Natural killer cell treated with Interleukin-12 subunit alpha and Interleukin-12 subunit beta and Interleukin-15 and Interleukin-18, amount 100 ng/mL, for 72 hours (primary cell): Measurements from ENCODE around the gene TIMM21. TPM values are rescaled to one million over a fixed set of nuclear protein-coding genes. Genes with fewer than 3 reads are reported as not detected.
A peak's percentile ranks its signal among the peaks of the same experiment; 100 is the strongest.

Experiments
- ATAC-seq, 2 donors: fragments of 150-1000 bp; cut with Tn5 transposase in 1 of 2; sonication (Bioruptor Pico), chemical (Tn5 transposase) in 1 of 2; 2 replicates each; pipeline ENCODE4 v1.10.0; 2021
- DNase-seq: peaks from one replicate; pipeline ENCODE4 v3.0.0; 2022; ENCODE audit warnings: low spot score
- H3K27ac Mint-ChIP-seq, 2 donors: 1 replicate in 1 of 2; 2 replicates in 1 of 2; pipeline ENCODE4 v1.8.0; 2022; ENCODE audit warnings: mixed read lengths in 2 of 2, mild to moderate bottlenecking in 1 of 2, moderate library complexity in 1 of 2
- H3K27me3 Mint-ChIP-seq, 2 donors: 1 replicate in 1 of 2; 2 replicates in 1 of 2; pipeline ENCODE4 v1.8.0; 2022; ENCODE audit warnings: mixed read lengths in 2 of 2
- H3K36me3 Mint-ChIP-seq: one replicate; pipeline ENCODE4 v1.8.0; 2022; ENCODE audit warnings: mixed read lengths
- H3K4me1 Mint-ChIP-seq, 2 donors: 1 replicate in 1 of 2; 2 replicates in 1 of 2; pipeline ENCODE4 v1.8.0; 2022; ENCODE audit warnings: low read depth in 2 of 2, mixed read lengths in 2 of 2, mild to moderate bottlenecking in 1 of 2
- H3K4me3 Mint-ChIP-seq: one replicate; pipeline ENCODE4 v1.8.0; 2022; ENCODE audit warnings: mixed read lengths
- H3K9me3 Mint-ChIP-seq: 2 replicates; pipeline ENCODE4 v1.8.0; 2022; ENCODE audit warnings: mixed read lengths
- total RNA-seq, 2 donors: library from RNA; stranded (reverse); gene quantifications; one replicate each; pipeline ENCODE4 v1.2.3, GENCODE V29; 2022

Gene TIMM21
- total RNA-seq, 2 donors from 2014 or later: 36.3 to 39.3 TPM

DNA sequence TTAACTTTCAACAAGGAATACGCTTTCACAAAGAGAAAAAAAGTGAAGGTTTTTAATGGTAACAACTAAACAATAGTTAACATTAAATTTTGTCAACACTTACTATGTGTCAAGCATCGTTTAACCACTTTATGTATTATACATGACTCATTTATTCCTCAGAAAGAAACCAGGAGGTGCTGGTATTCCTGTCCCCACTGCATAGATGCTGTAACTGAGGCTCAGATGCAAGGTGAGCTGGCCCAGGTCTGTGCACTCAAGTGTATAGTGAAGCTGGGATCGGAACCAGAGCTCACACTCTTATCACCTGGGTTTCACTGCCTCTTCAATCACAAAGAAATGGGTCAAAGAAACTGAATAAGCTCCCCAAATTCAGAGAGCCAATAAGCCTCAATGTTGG lies 17.2 kb upstream of the TIMM21 start:
- no peak overlapping the region for H3K27ac Mint-ChIP-seq
- no peak for DNase-seq
- no peaks in the 10 kb centered on the region for H3K4me1 Mint-ChIP-seq
- no peaks in the 10 kb centered on the region for H3K36me3 Mint-ChIP-seq
- H3K27me3 Mint-ChIP-seq: peaks cover 13% of the 10 kb centered on the region in 2 donors
- H3K4me3 Mint-ChIP-seq: no peak overlapping the region
- no peak for ATAC-seq
- H3K9me3 Mint-ChIP-seq: no peaks in the 10 kb centered on the region

DNA sequence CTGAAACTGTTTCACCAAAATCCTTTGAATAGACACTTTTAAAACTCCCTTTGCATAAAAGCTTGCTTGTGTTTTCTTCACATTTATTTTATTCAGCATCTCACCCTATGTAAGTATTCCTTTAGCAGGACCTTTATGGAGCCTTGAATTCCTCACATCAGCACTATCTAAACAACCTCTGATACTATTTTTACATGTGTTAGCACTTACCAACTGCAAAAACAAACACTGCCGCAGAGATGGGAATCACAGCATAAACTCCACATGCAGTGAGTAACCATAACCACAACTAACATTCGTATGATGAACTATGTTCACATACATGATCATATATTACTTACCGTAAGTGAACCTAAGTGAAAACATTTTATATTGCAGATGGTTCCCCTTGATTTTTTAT lies 16.1 kb upstream of the TIMM21 start:
- peaks cover 9 to 15% of the 10 kb centered on the region in 2 donors for H3K27me3 Mint-ChIP-seq
- no peaks in the 10 kb centered on the region for H3K4me1 Mint-ChIP-seq
- H3K27ac Mint-ChIP-seq: no peak overlapping the region
- no peaks in the 10 kb centered on the region for H3K9me3 Mint-ChIP-seq
- ATAC-seq (no peak), DNase-seq (no peak)
- H3K4me3 Mint-ChIP-seq: no peak overlapping the region
- no peaks in the 10 kb centered on the region for H3K36me3 Mint-ChIP-seq

DNA sequence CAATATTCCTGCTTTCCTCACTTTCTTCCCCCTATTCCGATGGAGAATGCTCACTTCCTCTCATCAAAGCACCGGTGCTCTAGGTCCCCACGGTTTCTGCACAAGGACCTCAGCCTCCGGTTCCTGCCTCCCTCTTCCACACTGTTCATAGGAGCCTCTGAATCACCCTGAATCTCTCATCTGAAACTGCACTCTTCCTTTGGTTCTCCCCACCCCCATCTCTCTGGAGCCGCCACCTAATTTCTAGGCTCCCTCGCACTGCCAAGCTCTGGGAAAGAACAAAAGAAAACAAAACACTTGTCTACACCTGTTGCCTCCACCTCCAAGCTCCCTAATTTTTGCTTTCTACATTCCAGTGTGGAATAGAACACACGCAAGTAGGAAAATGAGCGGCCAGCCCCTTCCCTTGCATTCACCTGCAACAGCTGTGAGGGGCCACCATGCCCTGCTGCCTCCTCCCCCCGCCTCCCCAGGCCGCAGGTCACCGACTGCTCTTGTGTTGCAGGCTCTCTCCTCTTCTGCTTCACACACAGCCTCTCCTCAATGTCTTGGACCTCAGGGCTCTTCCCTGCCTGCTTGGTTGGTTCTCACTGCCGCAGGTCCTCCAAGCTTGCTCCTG lies 10.3 kb upstream of the TIMM21 start:
- no peaks in the 10 kb centered on the region for H3K9me3 Mint-ChIP-seq
- DNase-seq (no peak), ATAC-seq (no peak)
- H3K36me3 Mint-ChIP-seq: no peaks in the 10 kb centered on the region
- H3K4me3 Mint-ChIP-seq: no peak overlapping the region
- no peaks in the 10 kb centered on the region for H3K4me1 Mint-ChIP-seq
- peaks cover 28 to 31% of the 10 kb centered on the region in 2 donors for H3K27me3 Mint-ChIP-seq
- no peak overlapping the region for H3K27ac Mint-ChIP-seq

DNA sequence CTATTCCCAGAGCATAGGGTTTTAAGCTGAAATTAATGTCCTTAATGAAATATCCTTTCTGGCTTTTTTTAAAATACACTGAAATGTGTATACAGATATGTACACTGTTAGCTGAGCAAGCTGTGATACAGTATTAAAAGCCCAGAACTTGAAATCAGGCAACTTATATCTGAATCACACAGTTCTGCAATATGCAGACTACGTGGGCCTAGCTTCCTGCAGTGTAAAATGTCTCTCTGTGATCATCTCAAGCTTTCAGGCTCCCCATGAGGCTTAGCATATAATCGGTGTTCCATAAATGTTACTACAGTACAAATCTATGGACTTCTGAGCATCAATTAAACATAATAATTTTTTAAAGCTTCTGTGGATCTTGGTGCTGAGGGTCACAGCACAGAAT lies 8.9 kb upstream of the TIMM21 start:
- ATAC-seq (no peak), DNase-seq (no peak)
- no peak overlapping the region for H3K27ac Mint-ChIP-seq
- no peaks in the 10 kb centered on the region for H3K4me1 Mint-ChIP-seq
- no peaks in the 10 kb centered on the region for H3K9me3 Mint-ChIP-seq
- peaks cover 35% of the 10 kb centered on the region in 2 donors for H3K27me3 Mint-ChIP-seq
- H3K4me3 Mint-ChIP-seq: no peak overlapping the region
- H3K36me3 Mint-ChIP-seq: no peaks in the 10 kb centered on the region

DNA sequence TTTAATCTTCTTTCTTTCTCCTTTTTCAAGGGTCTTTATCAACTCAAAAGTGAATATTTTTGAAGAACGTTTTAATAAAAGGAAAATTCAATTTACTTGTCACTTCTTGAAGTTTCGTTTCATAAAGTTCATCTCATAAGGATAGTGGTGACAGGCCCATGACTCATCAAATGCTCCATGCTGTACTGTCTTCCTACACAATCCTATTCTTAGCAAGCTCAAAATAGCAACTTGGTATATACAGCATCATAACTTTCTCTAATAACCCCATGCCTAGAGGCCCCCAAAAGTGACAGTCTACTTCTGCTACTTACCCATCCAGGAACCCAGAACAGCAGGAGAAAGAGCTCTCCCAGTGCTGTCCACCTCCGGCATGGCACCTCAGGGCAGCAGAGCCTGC lies 8.4 kb upstream of the TIMM21 start:
- ATAC-seq: peak in 1 of 2 donors; percentile 76
- Mint-ChIP-seq H3K27ac (no peak overlapping the region), H3K4me1 (no peaks in the 10 kb centered on the region), H3K9me3 (no peaks in the 10 kb centered on the region), H3K36me3 (no peaks in the 10 kb centered on the region), H3K27me3 (peaks cover 33 to 35% of the 10 kb centered on the region in 2 donors), H3K4me3 (no peak overlapping the region)
- DNase-seq: no peak

DNA sequence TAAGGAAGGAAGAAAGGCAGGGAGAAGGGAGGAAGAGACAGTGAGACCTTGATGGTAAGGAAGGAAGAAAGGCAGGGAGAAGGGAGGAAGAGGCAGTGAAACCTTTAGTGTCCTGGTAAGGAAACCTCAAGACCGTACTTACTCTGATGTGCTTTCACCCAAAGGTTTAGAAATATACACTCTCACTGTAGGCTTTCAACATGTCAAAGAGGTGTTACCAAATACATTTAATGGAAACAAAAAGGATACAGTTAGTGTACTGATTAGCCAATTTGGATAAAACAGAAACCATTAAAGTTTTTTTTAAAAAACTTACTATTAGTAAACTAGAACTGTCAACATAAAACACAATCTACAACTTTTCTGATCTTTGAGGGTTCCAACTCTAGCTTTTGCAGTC lies 7.7 kb upstream of the TIMM21 start:
- peaks cover 30 to 35% of the 10 kb centered on the region in 2 donors for H3K27me3 Mint-ChIP-seq
- H3K27ac Mint-ChIP-seq: no peak overlapping the region
- ATAC-seq: no peak
- no peaks in the 10 kb centered on the region for H3K9me3 Mint-ChIP-seq
- DNase-seq: no peak
- H3K4me3 Mint-ChIP-seq: no peak overlapping the region
- H3K36me3 Mint-ChIP-seq: no peaks in the 10 kb centered on the region
- no peaks in the 10 kb centered on the region for H3K4me1 Mint-ChIP-seq

DNA sequence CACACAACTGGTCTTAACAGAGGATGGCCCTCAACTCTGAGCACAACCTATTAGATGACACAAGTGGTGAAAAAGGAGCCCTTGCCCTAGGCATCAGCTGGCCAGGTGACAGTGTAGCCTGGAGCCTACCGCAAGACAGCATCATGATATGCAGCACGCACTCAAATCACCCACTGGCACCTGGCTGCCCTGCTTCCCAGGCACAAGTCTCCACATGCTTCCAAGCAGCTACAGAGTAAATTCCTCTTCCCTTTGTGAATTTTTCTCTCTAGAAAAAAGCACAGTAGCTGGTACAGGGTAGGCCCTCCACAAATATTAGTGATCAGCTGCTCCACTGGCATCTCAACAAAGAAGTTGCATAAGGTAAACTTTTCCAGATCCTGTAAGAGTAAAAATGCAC lies 6.7 kb upstream of the TIMM21 start:
- ATAC-seq (no peak), DNase-seq (no peak)
- no peak overlapping the region for H3K4me3 Mint-ChIP-seq
- no peaks in the 10 kb centered on the region for H3K9me3 Mint-ChIP-seq
- H3K36me3 Mint-ChIP-seq: no peaks in the 10 kb centered on the region
- peaks cover 28 to 35% of the 10 kb centered on the region in 2 donors for H3K27me3 Mint-ChIP-seq
- H3K4me1 Mint-ChIP-seq: no peaks in the 10 kb centered on the region
- H3K27ac Mint-ChIP-seq: no peak overlapping the region

DNA sequence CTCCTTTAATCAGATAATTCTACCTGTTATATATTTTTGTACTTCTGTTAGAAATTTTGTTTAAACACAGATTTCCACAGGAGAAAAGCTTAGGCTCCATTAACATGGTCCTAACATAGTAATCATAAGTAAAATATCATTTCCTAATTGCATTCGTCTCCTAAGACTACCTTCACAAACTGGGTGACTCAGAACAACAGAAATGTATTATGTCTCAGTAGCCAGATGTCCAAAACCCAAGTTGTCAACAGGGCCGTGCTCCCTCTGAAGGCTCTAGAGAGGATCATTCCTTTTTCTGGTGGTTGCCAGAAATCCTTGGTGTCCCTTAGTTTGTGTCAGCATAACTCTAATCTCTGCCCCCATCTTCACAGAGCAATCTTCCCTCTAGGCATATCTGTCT lies 6.1 kb upstream of the TIMM21 start:
- H3K4me3 Mint-ChIP-seq: no peak overlapping the region
- no peaks in the 10 kb centered on the region for H3K36me3 Mint-ChIP-seq
- H3K27me3 Mint-ChIP-seq: peaks cover 28 to 35% of the 10 kb centered on the region in 2 donors
- no peaks in the 10 kb centered on the region for H3K9me3 Mint-ChIP-seq
- H3K27ac Mint-ChIP-seq: no peak overlapping the region
- ATAC-seq: no peak
- no peak for DNase-seq
- H3K4me1 Mint-ChIP-seq: peaks cover 5 to 6% of the 10 kb centered on the region in 2 donors

DNA sequence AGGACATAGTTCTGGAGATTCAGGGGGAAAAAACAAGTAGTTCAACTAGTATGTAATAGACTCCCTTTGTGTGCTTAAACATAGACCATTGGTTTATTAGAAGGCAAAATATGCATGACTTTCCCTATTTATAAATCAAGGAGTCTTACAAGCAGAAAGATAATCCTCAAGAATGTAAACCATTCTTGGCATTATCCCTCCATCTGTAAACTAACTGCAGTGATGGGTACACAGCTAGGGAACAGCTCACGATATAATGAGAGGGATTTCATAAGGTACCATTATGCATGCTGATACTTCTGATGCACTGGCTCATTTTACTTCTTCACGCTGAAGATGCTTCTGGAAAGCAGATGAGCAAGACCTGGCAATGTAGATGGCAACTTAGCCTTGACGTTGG lies 1.6 kb upstream of the TIMM21 start:
- DNase-seq: no peak
- Mint-ChIP-seq H3K36me3 (peaks cover 8% of the 10 kb centered on the region), H3K27me3 (peaks cover 7 to 15% of the 10 kb centered on the region in 2 donors), H3K27ac (peak overlapping the region; percentile 98 to 100), H3K4me1 (peaks cover 22 to 35% of the 10 kb centered on the region in 2 donors), H3K9me3 (no peaks in the 10 kb centered on the region), H3K4me3 (peak overlapping the region; percentile 97)
- no peak for ATAC-seq

DNA sequence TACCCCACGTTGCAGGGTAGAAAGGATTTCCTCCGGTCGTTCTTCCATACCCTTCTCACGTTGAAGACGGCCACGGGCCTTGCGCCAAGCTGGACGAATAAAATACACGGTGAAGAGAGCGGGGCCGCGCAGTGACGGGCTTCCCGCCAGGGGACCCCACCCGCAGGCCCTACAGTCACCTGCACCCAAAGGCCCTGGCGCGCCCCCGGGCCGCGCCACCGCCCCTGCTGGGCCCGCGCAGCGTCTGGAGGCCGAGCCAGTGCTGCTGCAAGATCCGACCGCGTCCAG lies 888 bp upstream of the TIMM21 start:
- no peaks in the 10 kb centered on the region for H3K9me3 Mint-ChIP-seq
- peaks cover 8% of the 10 kb centered on the region for H3K36me3 Mint-ChIP-seq
- peak overlapping the region; percentile 97 for H3K4me3 Mint-ChIP-seq
- ATAC-seq (no peak), DNase-seq (no peak)
- peaks cover 26 to 38% of the 10 kb centered on the region in 2 donors for H3K4me1 Mint-ChIP-seq
- peak overlapping the region; percentile 98 to 100 for H3K27ac Mint-ChIP-seq
- peaks cover 5 to 11% of the 10 kb centered on the region in 2 donors for H3K27me3 Mint-ChIP-seq

DNA sequence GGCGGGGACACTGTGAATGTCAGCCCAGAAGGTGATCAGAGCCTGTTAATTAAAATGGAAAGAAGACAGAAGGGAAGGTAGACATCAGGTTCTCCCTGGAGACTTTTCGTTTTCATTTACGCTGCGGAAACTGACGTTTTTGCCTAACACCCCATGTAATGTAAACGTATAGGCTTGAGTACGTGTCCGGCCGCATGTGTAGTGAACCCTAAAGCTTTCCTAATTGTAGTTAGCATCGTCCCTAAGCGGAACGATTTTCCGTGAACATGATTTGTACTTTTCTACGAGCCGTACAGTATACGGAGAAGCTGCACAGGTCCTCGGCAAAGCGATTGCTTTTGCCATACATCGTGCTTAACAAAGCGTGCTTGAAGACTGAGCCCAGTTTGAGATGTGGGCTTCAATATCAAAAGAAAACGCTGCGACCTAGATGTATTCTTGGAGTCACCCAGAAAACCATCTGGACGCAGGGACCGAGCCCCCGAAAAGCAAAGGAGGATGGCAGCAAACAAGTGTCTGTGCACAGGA lies 284 bp downstream of the TIMM21 start:
- DNase-seq (no peak), ATAC-seq (no peak)
- Mint-ChIP-seq H3K4me1 (peaks cover 29 to 46% of the 10 kb centered on the region in 2 donors), H3K36me3 (peaks cover 8% of the 10 kb centered on the region), H3K27ac (peak overlapping the region; percentile 98 to 100), H3K4me3 (peak overlapping the region; percentile 97), H3K9me3 (no peaks in the 10 kb centered on the region), H3K27me3 (peaks cover 3 to 5% of the 10 kb centered on the region in 2 donors)

DNA sequence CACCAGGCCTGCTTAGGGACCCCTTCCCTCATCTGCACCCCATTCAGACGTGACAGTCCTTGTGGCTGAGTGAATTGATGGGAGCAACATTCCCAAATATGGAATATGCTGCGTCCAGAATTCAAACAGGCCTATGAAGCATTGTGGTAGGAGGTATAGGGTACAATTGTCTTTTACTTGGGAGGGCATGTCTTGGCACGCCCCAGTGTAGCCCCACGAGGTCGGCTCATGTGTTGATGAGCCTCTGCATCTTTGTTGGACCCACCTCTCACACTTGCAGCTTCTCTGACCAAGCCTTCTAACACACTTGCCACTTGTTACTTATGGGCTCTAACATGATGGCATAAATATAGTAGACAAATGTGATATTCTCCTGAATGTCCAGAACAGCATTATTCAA lies 1.6 kb downstream of the TIMM21 start:
- peaks cover 32 to 46% of the 10 kb centered on the region in 2 donors for H3K4me1 Mint-ChIP-seq
- H3K4me3 Mint-ChIP-seq: peak overlapping the region; percentile 97
- H3K36me3 Mint-ChIP-seq: peaks cover 8% of the 10 kb centered on the region
- H3K27me3 Mint-ChIP-seq: no peaks in the 10 kb centered on the region
- DNase-seq (no peak), ATAC-seq (no peak)
- no peaks in the 10 kb centered on the region for H3K9me3 Mint-ChIP-seq
- peak overlapping the region; percentile 98 to 100 for H3K27ac Mint-ChIP-seq

DNA sequence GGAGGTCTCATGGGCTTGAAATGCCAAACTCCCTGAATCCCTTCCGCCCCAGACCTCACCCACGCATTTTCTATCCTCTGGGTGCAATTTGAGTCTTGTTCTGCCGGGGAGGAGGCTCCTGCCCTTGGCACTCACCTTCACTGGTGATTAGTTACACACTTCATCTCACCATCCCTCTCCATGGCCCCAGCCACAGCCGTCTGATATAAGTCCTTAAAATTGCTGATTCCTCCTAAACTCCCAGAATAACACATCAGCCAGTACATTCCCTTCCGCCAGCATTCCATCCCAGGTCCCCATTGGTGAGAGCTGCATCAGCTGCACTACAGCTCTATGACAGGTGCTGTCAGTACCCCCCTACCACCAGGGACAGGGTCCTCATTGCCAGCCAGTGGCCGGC lies 3.9 kb downstream of the TIMM21 start:
- peaks cover 26 to 41% of the 10 kb centered on the region in 2 donors for H3K4me1 Mint-ChIP-seq
- no peaks in the 10 kb centered on the region for H3K9me3 Mint-ChIP-seq
- H3K4me3 Mint-ChIP-seq: peak overlapping the region; percentile 8
- H3K36me3 Mint-ChIP-seq: peaks cover 18% of the 10 kb centered on the region
- no peak for DNase-seq
- no peak for ATAC-seq
- no peak overlapping the region for H3K27ac Mint-ChIP-seq
- H3K27me3 Mint-ChIP-seq: no peaks in the 10 kb centered on the region

DNA sequence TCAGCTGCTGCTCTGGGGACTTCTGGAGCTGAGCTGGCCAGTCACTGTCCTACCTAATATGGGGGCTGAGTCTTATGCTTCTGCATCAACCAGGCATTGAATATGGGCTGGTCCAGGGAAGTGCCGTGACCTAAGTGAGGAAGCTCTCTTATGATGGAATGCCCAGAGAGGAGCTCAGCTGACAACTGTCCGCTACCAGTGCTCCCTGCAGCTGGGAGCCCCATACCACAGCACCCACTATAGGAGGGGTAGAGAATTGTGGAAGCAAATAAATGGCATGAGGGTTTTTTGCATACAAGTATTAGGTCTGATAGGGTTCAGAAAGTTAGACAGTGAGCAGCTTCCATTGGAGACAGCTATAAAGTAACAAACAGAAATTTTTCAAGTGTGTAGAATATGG lies 4.5 kb downstream of the TIMM21 start:
- no peak for ATAC-seq
- H3K4me3 Mint-ChIP-seq: no peak overlapping the region

DNA sequence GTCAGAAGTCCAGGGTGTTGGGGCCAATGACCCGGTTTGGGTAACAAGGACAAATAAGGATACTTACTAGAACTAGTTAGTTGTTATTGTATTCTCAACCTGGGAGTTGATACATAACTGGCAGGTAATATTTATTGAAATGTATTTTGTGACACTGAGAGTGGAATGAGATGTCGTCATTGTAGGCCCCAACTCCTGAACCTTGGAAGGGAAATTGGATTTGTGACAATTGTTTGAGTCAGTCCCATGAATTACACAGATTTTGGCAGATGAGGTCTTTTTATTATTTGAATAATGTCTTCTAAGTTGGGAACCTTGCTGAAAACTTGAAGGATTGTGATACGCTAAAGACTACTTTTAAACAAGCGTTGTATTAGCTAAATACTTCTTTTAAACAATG lies 5.1 kb downstream of the TIMM21 start:
- ATAC-seq (no peak), DNase-seq (no peak)
- no peak overlapping the region for H3K27ac Mint-ChIP-seq
- H3K9me3 Mint-ChIP-seq: no peaks in the 10 kb centered on the region
- H3K36me3 Mint-ChIP-seq: peaks cover 25% of the 10 kb centered on the region
- H3K27me3 Mint-ChIP-seq: no peaks in the 10 kb centered on the region
- H3K4me1 Mint-ChIP-seq: peaks cover 21 to 32% of the 10 kb centered on the region in 2 donors
- H3K4me3 Mint-ChIP-seq: no peak overlapping the region

More for the DNA sequence above, 4.5 kb downstream of the TIMM21 start:
- no peaks in the 10 kb centered on the region for H3K27me3 Mint-ChIP-seq
- peaks cover 24 to 36% of the 10 kb centered on the region in 2 donors for H3K4me1 Mint-ChIP-seq
- no peaks in the 10 kb centered on the region for H3K9me3 Mint-ChIP-seq
- H3K27ac Mint-ChIP-seq: no peak overlapping the region
- no peak for DNase-seq
- H3K36me3 Mint-ChIP-seq: peaks cover 19% of the 10 kb centered on the region
